GM12878 (cell line): Measurements from ENCODE around the gene CADPS. TPM values are rescaled to one million over a fixed set of nuclear protein-coding genes. Genes with fewer than 3 reads are reported as not detected.

ENCODE experiments used
- ATAC-seq: fragments of 200-7000 bp; cut with Tn5 transposase; 3 replicates; pipeline ENCODE4 v1.9.1; 2020; ENCODE audit warnings: mild to moderate bottlenecking, moderate library complexity
- BruUV-seq: library from RNA; stranded (reverse); fragments of 400-500 nt; replicated peaks from 2 replicates; lab custom pipeline; 2021; lab: Mats Ljungman, UMichigan
- CTCF ChIA-PET: fragments of 300-600 bp; sonication (Branson Sonifier 250); formaldehyde crosslinking; extraction: SDS; loops from one replicate; lab custom pipeline; 2021; ENCODE audit warnings: inconsistent platforms; lab: Yijun Ruan, JAX
- POLR2A ChIA-PET: fragments of 350-600 bp; formaldehyde crosslinking; extraction: SDS; loops from one replicate; lab custom pipeline; 2021; ENCODE audit warnings: inconsistent platforms; lab: Charles Lee
- RAD21 ChIA-PET: fragments of 300-600 bp; sonication (Branson Sonifier 250); formaldehyde crosslinking; loops from one replicate; lab custom pipeline; 2023; ENCODE audit warnings: antibody characterized with exemption; ENCODE audit not compliant: unreplicated experiment; lab: Charles Lee
- SMC1A ChIA-PET: fragments of 300-600 bp; sonication (Branson Sonifier 250); formaldehyde crosslinking; loops from one replicate; lab custom pipeline; 2023; ENCODE audit not compliant: unreplicated experiment, uncharacterized antibody; lab: Charles Lee
- DNase-seq: peaks from one replicate; pipeline ENCODE4 v3.0.0-alpha.2; 2011; ENCODE audit warnings: low read depth, low spot score
- FAIRE-seq: peaks from 3 replicates; lab custom pipeline; 2011; peaks lifted over from hg19 to GRCh38; lab: Jason Lieb, UNC
- H2AFZ ChIP-seq: 2 replicates; pipeline ENCODE4 v1.6.0; 2011; ENCODE audit warnings: low read depth, low read length, control low read depth; ENCODE audit not compliant: control insufficient read depth
- H3K27ac ChIP-seq: 2 replicates; pipeline ENCODE4 v1.5.1; 2011; ENCODE audit warnings: control low read depth; ENCODE audit not compliant: control insufficient read depth, insufficient read depth
- H3K27me3 ChIP-seq, 2 experiments: replicated peaks in 1 of 2; 2 replicates each; pipeline versions ENCODE4 v1.6.0 to v1.6.1; 2011; ENCODE audit warnings: low read length in 1 of 2; ENCODE audit not compliant: control insufficient read depth in 2 of 2, insufficient read depth in 2 of 2
- H3K36me3 ChIP-seq, 2 experiments: 2 replicates each; pipeline ENCODE4 v1.5.1; 2011; ENCODE audit warnings: low read length in 1 of 2; ENCODE audit not compliant: control insufficient read depth in 2 of 2, insufficient read depth in 2 of 2
- H3K4me1 ChIP-seq: 2 replicates; pipeline ENCODE4 v1.6.1; 2011; ENCODE audit warnings: mild to moderate bottlenecking, low read length, moderate library complexity, mixed read lengths; ENCODE audit not compliant: control insufficient read depth, insufficient read depth
- H3K4me2 ChIP-seq: 2 replicates; pipeline ENCODE4 v1.6.0; 2011; ENCODE audit warnings: control low read depth; ENCODE audit not compliant: control insufficient read depth, insufficient read depth
- H3K4me3 ChIP-seq: fragments of 200-600 bp; sonication (generic); 2 replicates; pipeline ENCODE4 v1.5.1; 2016
- H3K79me2 ChIP-seq: 2 replicates; pipeline ENCODE4 v1.6.0; 2011; ENCODE audit warnings: low read length; ENCODE audit not compliant: control insufficient read depth, insufficient read depth
- H3K9ac ChIP-seq: 2 replicates; pipeline ENCODE4 v1.8.0; 2011; ENCODE audit warnings: low read length, control low read depth, mixed read lengths; ENCODE audit not compliant: control insufficient read depth, insufficient read depth
- H3K9me3 ChIP-seq: replicated peaks from 3 replicates; pipeline ENCODE4 v1.5.1; 2011; ENCODE audit warnings: mild to moderate bottlenecking, low read length; ENCODE audit not compliant: control insufficient read depth, insufficient read depth
- H4K20me1 ChIP-seq: 2 replicates; pipeline ENCODE4 v1.6.0; 2011; ENCODE audit not compliant: control insufficient read depth, insufficient read depth
- BHLHE40 ChIP-seq, 2 experiments: fragments of 450-650 bp in 1 of 2; IDR thresholded peaks; 2 replicates each; pipeline ENCODE4 v1.6.1; 2011 to 2017; ENCODE audit warnings: low read depth in 2 of 2, borderline replicate concordance in 1 of 2, improper control_type of control experiment in 1 of 2, low read length in 1 of 2, mild to moderate bottlenecking in 1 of 2
- CBFB ChIP-seq: IDR thresholded peaks from 2 replicates; pipeline ENCODE4 v1.6.1; 2016; ENCODE audit warnings: antibody characterized with exemption, low read depth
- MTA3 ChIP-seq: IDR thresholded peaks from 2 replicates; pipeline ENCODE4 v1.6.1; 2012; ENCODE audit warnings: low read length, inconsistent platforms, borderline replicate concordance
- MYC ChIP-seq: IDR thresholded peaks from 2 replicates; pipeline ENCODE4 v1.6.1; 2011; ENCODE audit warnings: mild to moderate bottlenecking, low read length, moderate library complexity, inconsistent platforms; ENCODE audit not compliant: insufficient read depth, insufficient replicate concordance, insufficient read length, severe bottlenecking
- NBN ChIP-seq: fragments of 450-650 bp; IDR thresholded peaks from 2 replicates; pipeline ENCODE4 v1.6.1; 2016
- TAF1 ChIP-seq: IDR thresholded peaks from 2 replicates; pipeline ENCODE4 v1.6.1; 2011; ENCODE audit warnings: mild to moderate bottlenecking, low read depth, low read length, borderline replicate concordance
- TCF3 ChIP-seq: IDR thresholded peaks from 2 replicates; pipeline ENCODE4 v1.6.1; 2012; ENCODE audit warnings: low read depth, mild to moderate bottlenecking, low read length, borderline replicate concordance; ENCODE audit not compliant: insufficient read depth
- TCF7 ChIP-seq: IDR thresholded peaks from 2 replicates; pipeline ENCODE4 v1.6.1; 2014; ENCODE audit warnings: antibody characterized with exemption, borderline replicate concordance
- YY1 ChIP-seq: IDR thresholded peaks from 2 replicates; pipeline ENCODE4 v1.6.1; 2011; ENCODE audit warnings: low read depth, mild to moderate bottlenecking, low read length
- WGBS: methylation state at CpG from one replicate; pipeline ENCODE4 v1.1.6; 2016; ENCODE audit warnings: low lambda C conversion rate; ENCODE audit not compliant: insufficient replicate concordance, insufficient coverage; ENCODE audit errors: missing lambda C conversion rate; 5-methylcytosine and 5-hydroxymethylcytosine counted together
- in situ Hi-C: fragments of 300-500 bp; cut with MboI; formaldehyde crosslinking; loops from 9 replicates; pipeline ENCODE4 v1.14.3; 2018; ENCODE audit warnings: mixed read lengths
- intact Hi-C: fragments of 100-400 bp; cut with micrococcal nuclease; formaldehyde crosslinking; loops from one replicate; pipeline ENCODE4 v1.14.2; 2022; ENCODE audit not compliant: unreplicated experiment
- polyA plus RNA-seq, 11 experiments: library from polyadenylated mRNA; depleted of rRNA in 4 of 11; unstranded in 6 of 11; stranded (reverse) in 5 of 11; fragments of >200 nt; fragmentation: Nextera tagmentation in 4 of 11; fragmentation: Illumina TruSeq in 1 of 11; extraction: Ambion mirVana in 4 of 11; extraction: Trizol in 1 of 11; gene quantifications; 1 replicate in 1 of 11; 2 replicates in 10 of 11; pipeline versions ENCODE4 v1.2.1 to v1.2.3, GENCODE V29; 2011 to 2016; ENCODE audit warnings: inconsistent platforms in 2 of 11, missing spikeins in 2 of 11, low read depth in 1 of 11
- total RNA-seq, 4 experiments: library from RNA; depleted of rRNA in 3 of 4; stranded (reverse); fragments of >200 nt in 3 of 4; fragmentation: Illumina TruSeq in 1 of 4; extraction: Trizol in 1 of 4; gene quantifications; 2 replicates each; pipeline versions ENCODE4 v1.2.1 to v1.2.3, GENCODE V29; 2013 to 2021
- TF ChIP-seq, protein P1 (sequence below): fragments of 450-650 bp; IDR thresholded peaks from 2 replicates; pipeline ENCODE4 v1.6.1; 2017; ENCODE audit warnings: antibody characterized with exemption, mild to moderate bottlenecking, moderate library complexity
- TF ChIP-seq, protein P2 (sequence below): IDR thresholded peaks from 2 replicates; pipeline ENCODE4 v1.6.1; 2011; ENCODE audit warnings: borderline replicate concordance, low read depth, mild to moderate bottlenecking, moderate library complexity, mixed read lengths, low read length; ENCODE audit not compliant: insufficient read depth; ENCODE audit errors: extremely low read length
- TF ChIP-seq, protein P3 (sequence below): fragments of 150-350 bp; IDR thresholded peaks from 2 replicates; pipeline ENCODE4 v1.6.1; 2014; ENCODE audit warnings: mild to moderate bottlenecking, low read depth, low read length

Gene CADPS
- total and polyA plus RNA-seq, 10 of the 15 experiments (the other 5 are each of a cell fraction or from before 2014, with no cell fraction given) = 0.20 TPM; not detected in 9

DNA sequence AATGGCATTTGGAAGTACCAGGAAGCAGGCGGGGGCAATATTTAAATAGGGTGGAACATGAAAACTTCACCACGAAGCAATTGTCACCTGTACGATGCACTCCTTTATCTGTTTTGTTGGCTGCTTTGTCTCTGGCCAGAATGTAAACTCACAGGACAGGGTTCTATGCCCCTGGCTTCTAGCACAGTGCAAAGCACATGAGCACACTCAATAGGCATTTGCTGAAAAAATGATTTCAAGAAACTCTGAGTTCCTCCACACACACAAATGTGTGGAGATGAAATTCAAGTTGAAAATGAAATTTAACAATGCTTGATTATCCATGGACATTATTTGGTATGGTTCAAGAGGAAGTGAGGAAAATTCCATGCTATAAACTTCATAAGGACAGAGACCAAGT is 272.2 kb downstream of the CADPS start:
- RAD21 ChIA-PET = no interaction called here
- H3K79me2 ChIP-seq = no peaks in the 10 kb centered on the region
- H3K36me3 ChIP-seq = no peaks in the 10 kb centered on the region
- WGBS = 25% methylated on average over 3 of the region's 3 CpGs
- in situ Hi-C loops = loop anchor here (25.0 kb wide), 1 partner anchor 1209 kb away; the partner anchor contains the start of gene C3orf49
- SMC1A ChIA-PET = no interaction called here
- no peak overlapping the region for H3K9ac ChIP-seq
- no peaks in the 10 kb centered on the region for H3K27me3 ChIP-seq
- DNase-seq (no peak), ATAC-seq (no peak), FAIRE-seq (no peak)
- H2AFZ ChIP-seq = no peak overlapping the region
- no peaks in the 10 kb centered on the region for H3K9me3 ChIP-seq
- no peaks in the 10 kb centered on the region for H3K4me1 ChIP-seq
- intact Hi-C loops = no loop called here
- H3K27ac ChIP-seq = no peak overlapping the region
- no TSS peak for BruUV-seq
- no peak overlapping the region for H3K4me3 ChIP-seq
- CTCF ChIA-PET = no interaction called here
- POLR2A ChIA-PET = no interaction called here
- no peaks in the 10 kb centered on the region for H4K20me1 ChIP-seq
- H3K4me2 ChIP-seq = no peak overlapping the region
- TF ChIP-seq NBN = no peak
- no peak for TF ChIP-seq TAF1
- TF ChIP-seq CBFB = no peak
- TF ChIP-seq, protein P1, sequence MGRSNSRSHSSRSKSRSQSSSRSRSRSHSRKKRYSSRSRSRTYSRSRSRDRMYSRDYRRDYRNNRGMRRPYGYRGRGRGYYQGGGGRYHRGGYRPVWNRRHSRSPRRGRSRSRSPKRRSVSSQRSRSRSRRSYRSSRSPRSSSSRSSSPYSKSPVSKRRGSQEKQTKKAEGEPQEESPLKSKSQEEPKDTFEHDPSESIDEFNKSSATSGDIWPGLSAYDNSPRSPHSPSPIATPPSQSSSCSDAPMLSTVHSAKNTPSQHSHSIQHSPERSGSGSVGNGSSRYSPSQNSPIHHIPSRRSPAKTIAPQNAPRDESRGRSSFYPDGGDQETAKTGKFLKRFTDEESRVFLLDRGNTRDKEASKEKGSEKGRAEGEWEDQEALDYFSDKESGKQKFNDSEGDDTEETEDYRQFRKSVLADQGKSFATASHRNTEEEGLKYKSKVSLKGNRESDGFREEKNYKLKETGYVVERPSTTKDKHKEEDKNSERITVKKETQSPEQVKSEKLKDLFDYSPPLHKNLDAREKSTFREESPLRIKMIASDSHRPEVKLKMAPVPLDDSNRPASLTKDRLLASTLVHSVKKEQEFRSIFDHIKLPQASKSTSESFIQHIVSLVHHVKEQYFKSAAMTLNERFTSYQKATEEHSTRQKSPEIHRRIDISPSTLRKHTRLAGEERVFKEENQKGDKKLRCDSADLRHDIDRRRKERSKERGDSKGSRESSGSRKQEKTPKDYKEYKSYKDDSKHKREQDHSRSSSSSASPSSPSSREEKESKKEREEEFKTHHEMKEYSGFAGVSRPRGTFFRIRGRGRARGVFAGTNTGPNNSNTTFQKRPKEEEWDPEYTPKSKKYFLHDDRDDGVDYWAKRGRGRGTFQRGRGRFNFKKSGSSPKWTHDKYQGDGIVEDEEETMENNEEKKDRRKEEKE = no peak
- no peak for TF ChIP-seq MTA3
- no peak for TF ChIP-seq YY1
- TF ChIP-seq BHLHE40 (IDR thresholded peaks at IDR 0.05; ENCODE audit: borderline replicate concordance in 1 of 2, low read depth in 2 of 2, low read length in 1 of 2) = no peak
- TF ChIP-seq, protein P2, sequence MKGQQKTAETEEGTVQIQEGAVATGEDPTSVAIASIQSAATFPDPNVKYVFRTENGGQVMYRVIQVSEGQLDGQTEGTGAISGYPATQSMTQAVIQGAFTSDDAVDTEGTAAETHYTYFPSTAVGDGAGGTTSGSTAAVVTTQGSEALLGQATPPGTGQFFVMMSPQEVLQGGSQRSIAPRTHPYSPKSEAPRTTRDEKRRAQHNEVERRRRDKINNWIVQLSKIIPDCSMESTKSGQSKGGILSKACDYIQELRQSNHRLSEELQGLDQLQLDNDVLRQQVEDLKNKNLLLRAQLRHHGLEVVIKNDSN = no peak
- no peak for TF ChIP-seq TCF3
- TF ChIP-seq, protein P3, sequence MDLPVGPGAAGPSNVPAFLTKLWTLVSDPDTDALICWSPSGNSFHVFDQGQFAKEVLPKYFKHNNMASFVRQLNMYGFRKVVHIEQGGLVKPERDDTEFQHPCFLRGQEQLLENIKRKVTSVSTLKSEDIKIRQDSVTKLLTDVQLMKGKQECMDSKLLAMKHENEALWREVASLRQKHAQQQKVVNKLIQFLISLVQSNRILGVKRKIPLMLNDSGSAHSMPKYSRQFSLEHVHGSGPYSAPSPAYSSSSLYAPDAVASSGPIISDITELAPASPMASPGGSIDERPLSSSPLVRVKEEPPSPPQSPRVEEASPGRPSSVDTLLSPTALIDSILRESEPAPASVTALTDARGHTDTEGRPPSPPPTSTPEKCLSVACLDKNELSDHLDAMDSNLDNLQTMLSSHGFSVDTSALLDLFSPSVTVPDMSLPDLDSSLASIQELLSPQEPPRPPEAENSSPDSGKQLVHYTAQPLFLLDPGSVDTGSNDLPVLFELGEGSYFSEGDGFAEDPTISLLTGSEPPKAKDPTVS = no peak
- TF ChIP-seq MYC = no peak
- no peak for TF ChIP-seq TCF7
